Liver (tissue), 9 donors: Measurements from ENCODE around the gene MYOM3. TPM values are rescaled to one million over a fixed set of nuclear protein-coding genes. Genes with fewer than 3 reads are reported as not detected.

ENCODE experiments used
- DNase-seq: peaks from one replicate; pipeline ENCODE4 v3.0.0-alpha.2; 2017; ENCODE audit warnings: low spot score
- H3K27ac ChIP-seq, 2 donors: one replicate each; pipeline ENCODE4 v1.7.0; 2013; ENCODE audit warnings: inconsistent platforms in 2 of 2, low read length in 2 of 2, control low read depth in 1 of 2, low read depth in 1 of 2, mild to moderate bottlenecking in 1 of 2
- H3K27me3 ChIP-seq, 4 donors: one replicate each; pipeline versions ENCODE4 v1.6.1 to v1.7.0; 2013; ENCODE audit warnings: low read length in 3 of 4, inconsistent platforms in 1 of 4, mild to moderate bottlenecking in 1 of 4, moderate library complexity in 1 of 4; ENCODE audit not compliant: control insufficient read depth in 4 of 4, insufficient read depth in 4 of 4
- H3K36me3 ChIP-seq, 4 donors: one replicate each; pipeline versions ENCODE4 v1.6.1 to v1.7.0; 2013; ENCODE audit warnings: low read length in 3 of 4, mild to moderate bottlenecking in 3 of 4, low read depth in 1 of 4, moderate library complexity in 1 of 4; ENCODE audit not compliant: control insufficient read depth in 4 of 4, insufficient read depth in 3 of 4
- H3K4me1 ChIP-seq, 4 donors: one replicate each; pipeline versions ENCODE4 v1.6.1 to v1.7.0; 2013; ENCODE audit warnings: low read length in 3 of 4, mild to moderate bottlenecking in 3 of 4, moderate library complexity in 1 of 4; ENCODE audit not compliant: control insufficient read depth in 4 of 4, insufficient read depth in 4 of 4
- H3K4me3 ChIP-seq, 3 donors: one replicate each; pipeline versions ENCODE4 v1.6.1 to v1.7.0; 2013; ENCODE audit warnings: low read length in 3 of 3, control low read depth in 1 of 3, low read depth in 1 of 3, mild to moderate bottlenecking in 1 of 3
- H3K9ac ChIP-seq, 2 donors: one replicate each; pipeline ENCODE4 v1.7.0; 2013; ENCODE audit warnings: low read length in 2 of 2, mild to moderate bottlenecking in 2 of 2, moderate library complexity in 2 of 2, control low read depth in 1 of 2, low read depth in 1 of 2
- H3K9me3 ChIP-seq, 4 donors: one replicate each; pipeline versions ENCODE4 v1.6.1 to v1.7.0; 2013; ENCODE audit warnings: low read length in 3 of 4; ENCODE audit not compliant: control insufficient read depth in 4 of 4
- EGR1 ChIP-seq, 2 donors: IDR thresholded peaks; 2 replicates each; pipeline ENCODE4 v1.6.1; 2016 to 2018; ENCODE audit warnings: antibody characterized with exemption in 2 of 2, low read depth in 2 of 2
- FOXA2 ChIP-seq: IDR thresholded peaks from 2 replicates; pipeline ENCODE4 v1.6.1; 2016; ENCODE audit warnings: antibody characterized with exemption
- HNF4A ChIP-seq, 2 donors: conservative IDR thresholded peaks; 2 replicates each; pipeline ENCODE4 v1.6.1; 2016; ENCODE audit warnings: antibody characterized with exemption in 2 of 2, mild to moderate bottlenecking in 2 of 2
- HNF4G ChIP-seq: IDR thresholded peaks from 2 replicates; pipeline ENCODE4 v1.6.1; 2016; ENCODE audit warnings: antibody characterized with exemption
- JUND ChIP-seq, 2 donors: IDR thresholded peaks; 2 replicates each; pipeline ENCODE4 v1.6.1; 2016; ENCODE audit warnings: antibody characterized with exemption in 2 of 2
- MAX ChIP-seq: IDR thresholded peaks from 2 replicates; pipeline ENCODE4 v1.6.1; 2016; ENCODE audit warnings: antibody characterized with exemption
- NR2F2 ChIP-seq: IDR thresholded peaks from 2 replicates; pipeline ENCODE4 v1.6.1; 2016; ENCODE audit warnings: antibody characterized with exemption
- RAD21 ChIP-seq, 2 donors: IDR thresholded peaks; 2 replicates each; pipeline ENCODE4 v1.6.1; 2016; ENCODE audit warnings: antibody characterized with exemption in 2 of 2, mild to moderate bottlenecking in 2 of 2
- RXRA ChIP-seq, 2 donors: IDR thresholded peaks; 2 replicates each; pipeline ENCODE4 v1.6.1; 2017 to 2018; ENCODE audit warnings: antibody characterized with exemption in 2 of 2, mild to moderate bottlenecking in 1 of 2
- SP1 ChIP-seq: IDR thresholded peaks from 2 replicates; pipeline ENCODE4 v1.6.1; 2018; ENCODE audit warnings: antibody characterized with exemption, mild to moderate bottlenecking
- TAF1 ChIP-seq: conservative IDR thresholded peaks from 2 replicates; pipeline ENCODE4 v1.6.1; 2016; ENCODE audit warnings: antibody characterized with exemption, mild to moderate bottlenecking
- YY1 ChIP-seq: IDR thresholded peaks from 2 replicates; pipeline ENCODE4 v1.6.1; 2016; ENCODE audit warnings: antibody characterized with exemption, mild to moderate bottlenecking
- ZBTB33 ChIP-seq: IDR thresholded peaks from 2 replicates; pipeline ENCODE4 v1.6.1; 2016; ENCODE audit warnings: antibody characterized with exemption
- WGBS: extraction: QIAGEN DNeasy Blood & Tissue Kit; methylation state at CpG from one replicate; pipeline ENCODE4 v1.1.7; 2013; 5-methylcytosine and 5-hydroxymethylcytosine counted together
- polyA plus RNA-seq, 2 donors: library from polyadenylated mRNA; stranded (reverse) in 1 of 2; unstranded in 1 of 2; fragments of 200-250 nt in 1 of 2; fragments of >200 nt in 1 of 2; fragmentation: Nextera tagmentation in 1 of 2; extraction: Ambion mirVana in 1 of 2; gene quantifications; one replicate each; pipeline versions ENCODE4 v1.2.1 to v1.2.3, GENCODE V29; 2013 to 2015
- total RNA-seq, 2 donors: library from RNA; depleted of rRNA; stranded (reverse); fragments of >200 nt; gene quantifications; one replicate each; pipeline ENCODE4 v1.2.3, GENCODE V29; 2014
- donor health status: healthy.
- donor health status: healthy.
- donor health status: healthy.
- donor health status: healthy.
- donor health status: healthy.

Gene MYOM3
- total and polyA plus RNA-seq, 4 donors: 0.01 to 0.17 (median 0.05) TPM; not detected in 1

GRCh38 chr1:24155011-24155782 is 43.3 kb upstream of the MYOM3 start:
- peaks cover 3 to 37% (median 17%) of the 10 kb centered on the region in 4 donors for H3K36me3 ChIP-seq
- DNase-seq: no peak
- no peaks in the 10 kb centered on the region for H3K27me3 ChIP-seq
- 38% methylated on average over 11 of the region's 11 CpGs for WGBS
- H3K9ac ChIP-seq: no peak overlapping the region
- no peaks in the 10 kb centered on the region for H3K9me3 ChIP-seq
- no peak overlapping the region for H3K4me3 ChIP-seq
- TF ChIP-seq RAD21 (IDR thresholded peaks at IDR 0.05) (no peak), NR2F2 (peak; percentile 85), SP1 (peak; percentile 50), YY1 (no peak), HNF4A (conservative IDR thresholded peaks at IDR 0.05) (peak; percentile 47 to 81), RXRA (IDR thresholded peaks at IDR 0.05) (peak; percentile 39 to 71)
- H3K27ac ChIP-seq: no peak overlapping the region
- peaks cover 0 to 20% (median 10%) of the 10 kb centered on the region in 4 donors for H3K4me1 ChIP-seq

GRCh38 chr1:24154215-24154614 is 42.3 kb upstream of the MYOM3 start:
- no peaks in the 10 kb centered on the region for H3K27me3 ChIP-seq
- TF ChIP-seq HNF4A (conservative IDR thresholded peaks at IDR 0.05): no peak
- no peak for DNase-seq
- peaks cover 3 to 29% (median 14%) of the 10 kb centered on the region in 4 donors for H3K36me3 ChIP-seq
- H3K27ac ChIP-seq: no peak overlapping the region
- peaks cover 0 to 22% (median 10%) of the 10 kb centered on the region in 4 donors for H3K4me1 ChIP-seq
- 83% methylated on average over 8 of the region's 8 CpGs for WGBS
- H3K4me3 ChIP-seq: no peak overlapping the region
- H3K9ac ChIP-seq: no peak overlapping the region
- no peaks in the 10 kb centered on the region for H3K9me3 ChIP-seq

- Histone ChIP-seq H3K36me3 (peaks cover 3 to 16% (median 7%) of the 10 kb centered on the region in 4 donors), H3K4me1 (peaks cover 0 to 22% (median 10%) of the 10 kb centered on the region in 4 donors), H3K9ac (no peak overlapping the region), H3K4me3 (no peak overlapping the region), H3K9me3 (no peaks in the 10 kb centered on the region), H3K27me3 (no peaks in the 10 kb centered on the region), H3K27ac (no peak overlapping the region)
- DNase-seq: no peak
- no peak for TF ChIP-seq HNF4G
- TF ChIP-seq NR2F2: no peak
- TF ChIP-seq JUND (IDR thresholded peaks at IDR 0.05): no peak
- no peak for TF ChIP-seq HNF4A (conservative IDR thresholded peaks at IDR 0.05)
- TF ChIP-seq RXRA (IDR thresholded peaks at IDR 0.05): no peak
- no peak for TF ChIP-seq EGR1 (IDR thresholded peaks at IDR 0.05; ENCODE audit: low read depth in 2 of 2)
- no peak for TF ChIP-seq ZBTB33
- no peak for TF ChIP-seq FOXA2
- TF ChIP-seq MAX: no peak
- no peak for TF ChIP-seq YY1
- TF ChIP-seq TAF1: no peak
- WGBS: 93% methylated on average over 10 of the region's 10 CpGs
Observed at GRCh38 chr1:24152631-24153494, 40.9 kb upstream of the MYOM3 start.
